A673 (cell line): ENCODE data around the gene RSPRY1. TPM values are rescaled to one million over a fixed set of nuclear protein-coding genes. Genes with fewer than 3 reads are reported as not detected.
A peak's percentile ranks its signal among the peaks of the same experiment; 100 is the strongest.

ENCODE experiments used
- BruUV-seq: library from RNA; stranded (reverse); fragments of 400-500 nt; replicated peaks from 2 replicates; lab custom pipeline; 2021; lab: Mats Ljungman, UMichigan
- CTCF ChIA-PET: fragments of 300-600 bp; sonication (Branson Sonifier 250); formaldehyde crosslinking; loops from one replicate; lab custom pipeline; 2022; ENCODE audit warnings: antibody characterized with exemption; lab: Charles Lee
- POLR2A ChIA-PET: fragments of 300-600 bp; sonication (Branson Sonifier 250); formaldehyde crosslinking; loops from one replicate; lab custom pipeline; 2022; ENCODE audit warnings: antibody characterized with exemption; ENCODE audit not compliant: low non-redundant PET; lab: Charles Lee
- DNase-seq: peaks from one replicate; pipeline ENCODE4 v3.0.0-alpha.2; 2015; ENCODE audit warnings: low spot score
- H3K27ac ChIP-seq: fragments of 200-600 bp; sonication (generic); 2 replicates; pipeline ENCODE4 v1.5.1; 2016; ENCODE audit warnings: mixed run types, low read depth, mild to moderate bottlenecking, mixed read lengths, antibody characterized with exemption, low read length; ENCODE audit not compliant: poor library complexity, severe bottlenecking
- H3K27me3 ChIP-seq: fragments of 200-600 bp; sonication (generic); replicated peaks from 2 replicates; pipeline ENCODE4 v1.6.1; 2017; ENCODE audit warnings: mixed run types, low read depth, mild to moderate bottlenecking, mixed read lengths, antibody characterized with exemption, low read length; ENCODE audit not compliant: insufficient read depth, poor library complexity
- H3K36me3 ChIP-seq: fragments of 200-600 bp; sonication (generic); 2 replicates; pipeline ENCODE4 v1.6.1; 2016; ENCODE audit warnings: mixed run types, mild to moderate bottlenecking, mixed read lengths, antibody characterized with exemption, low read length; ENCODE audit not compliant: insufficient read depth, poor library complexity, severe bottlenecking
- H3K4me1 ChIP-seq: fragments of 200-600 bp; sonication (generic); 2 replicates; pipeline ENCODE4 v1.6.1; 2017; ENCODE audit warnings: mixed run types, mild to moderate bottlenecking, mixed read lengths, antibody characterized with exemption, low read length; ENCODE audit not compliant: insufficient read depth, poor library complexity, severe bottlenecking
- H3K4me3 ChIP-seq: fragments of 200-600 bp; sonication (generic); 2 replicates; pipeline ENCODE4 v1.5.1; 2016; ENCODE audit warnings: low read depth, mixed run types, mild to moderate bottlenecking, mixed read lengths, low read length; ENCODE audit not compliant: poor library complexity, severe bottlenecking
- H3K9me3 ChIP-seq: fragments of 200-600 bp; sonication (generic); 2 replicates; pipeline ENCODE4 v1.6.1; 2016; ENCODE audit warnings: mixed run types, low read depth, mild to moderate bottlenecking, mixed read lengths, antibody characterized with exemption, low read length; ENCODE audit not compliant: poor library complexity, severe bottlenecking
- EZH2 ChIP-seq: fragments of 200-600 bp; sonication (generic); IDR thresholded peaks from 2 replicates; pipeline ENCODE4 v1.6.1; 2017; ENCODE audit warnings: borderline replicate concordance, low read depth, mild to moderate bottlenecking, mixed read lengths, antibody characterized with exemption, low read length; ENCODE audit not compliant: poor library complexity, severe bottlenecking
- intact Hi-C: fragments of 100-400 bp; cut with micrococcal nuclease; formaldehyde crosslinking; loops from one replicate; pipeline ENCODE4 v1.10.0; 2022; ENCODE audit not compliant: unreplicated experiment
- total RNA-seq: library from RNA; stranded (reverse); gene quantifications from 2 replicates; pipeline ENCODE4 v1.2.3, GENCODE V29; 2021
- TF ChIP-seq, protein P1 (sequence below): fragments of 300-800, 200-600 bp; sonication (generic); conservative IDR thresholded peaks from 2 replicates; pipeline ENCODE4 v1.5.1; 2017; ENCODE audit warnings: low read depth, mild to moderate bottlenecking, antibody characterized with exemption, low read length, moderate library complexity, mixed read lengths

RSPRY1 gene
- total RNA-seq, 1 experiment from 2014 or later: 45.6 TPM

GRCh38 chr16:57235128-57236021 is 49.2 kb downstream of the RSPRY1 start:
- Histone ChIP-seq H3K27ac (peak overlapping the region; percentile 11), H3K4me3 (no peak overlapping the region), H3K36me3 (peaks cover 65% of the 10 kb centered on the region), H3K27me3 (no peaks in the 10 kb centered on the region), H3K4me1 (peaks cover 7% of the 10 kb centered on the region), H3K9me3 (no peaks in the 10 kb centered on the region)
- POLR2A ChIA-PET: interaction anchor here (0.5 kb wide), 1 partner anchor 39 kb away, joined by 4 read pairs; no protein-coding TSS in a partner anchor
- CTCF ChIA-PET: no interaction called here
- DNase-seq: peak; percentile 80
- intact Hi-C loops: no loop called here
- TF ChIP-seq, protein P1, sequence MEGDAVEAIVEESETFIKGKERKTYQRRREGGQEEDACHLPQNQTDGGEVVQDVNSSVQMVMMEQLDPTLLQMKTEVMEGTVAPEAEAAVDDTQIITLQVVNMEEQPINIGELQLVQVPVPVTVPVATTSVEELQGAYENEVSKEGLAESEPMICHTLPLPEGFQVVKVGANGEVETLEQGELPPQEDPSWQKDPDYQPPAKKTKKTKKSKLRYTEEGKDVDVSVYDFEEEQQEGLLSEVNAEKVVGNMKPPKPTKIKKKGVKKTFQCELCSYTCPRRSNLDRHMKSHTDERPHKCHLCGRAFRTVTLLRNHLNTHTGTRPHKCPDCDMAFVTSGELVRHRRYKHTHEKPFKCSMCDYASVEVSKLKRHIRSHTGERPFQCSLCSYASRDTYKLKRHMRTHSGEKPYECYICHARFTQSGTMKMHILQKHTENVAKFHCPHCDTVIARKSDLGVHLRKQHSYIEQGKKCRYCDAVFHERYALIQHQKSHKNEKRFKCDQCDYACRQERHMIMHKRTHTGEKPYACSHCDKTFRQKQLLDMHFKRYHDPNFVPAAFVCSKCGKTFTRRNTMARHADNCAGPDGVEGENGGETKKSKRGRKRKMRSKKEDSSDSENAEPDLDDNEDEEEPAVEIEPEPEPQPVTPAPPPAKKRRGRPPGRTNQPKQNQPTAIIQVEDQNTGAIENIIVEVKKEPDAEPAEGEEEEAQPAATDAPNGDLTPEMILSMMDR: no peak
- TF ChIP-seq EZH2: no peak
- no TSS peak for BruUV-seq

- Histone ChIP-seq H3K27me3 (no peaks in the 10 kb centered on the region), H3K4me3 (no peak overlapping the region), H3K9me3 (no peaks in the 10 kb centered on the region), H3K36me3 (peaks cover 59% of the 10 kb centered on the region), H3K4me1 (peaks cover 7% of the 10 kb centered on the region), H3K27ac (peak overlapping the region; percentile 11)
- TF ChIP-seq, protein P1: no peak
- no peak for TF ChIP-seq EZH2
- BruUV-seq: no TSS peak
- DNase-seq: no peak
- intact Hi-C loops: no loop called here
- ChIA-PET CTCF (no interaction called here), POLR2A (no interaction called here)
Measured at GRCh38 chr16:57236022-57236350, 49.9 kb downstream of the RSPRY1 start.

DNA sequence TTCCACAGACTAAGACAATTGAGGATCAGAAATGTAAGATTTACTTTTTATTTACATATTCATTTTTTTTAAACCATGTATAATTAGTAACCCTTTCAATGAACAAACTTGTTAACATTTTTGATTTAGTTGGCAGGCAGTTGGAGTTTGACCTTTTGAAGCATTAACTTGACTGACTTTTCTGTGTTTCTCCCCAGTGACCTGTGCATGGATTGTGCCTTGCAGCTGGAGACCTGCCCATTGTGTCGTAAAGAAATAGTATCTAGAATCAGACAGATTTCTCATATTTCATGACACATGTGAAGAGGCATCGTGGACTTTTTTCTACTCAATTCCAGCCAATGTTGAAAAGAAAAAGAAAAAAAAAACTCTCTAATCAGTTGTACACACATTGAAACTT is 52.6 kb downstream of the RSPRY1 start:
- Histone ChIP-seq H3K27ac (no peak overlapping the region), H3K36me3 (peaks cover 36% of the 10 kb centered on the region), H3K4me3 (no peak overlapping the region), H3K27me3 (no peaks in the 10 kb centered on the region), H3K4me1 (peaks cover 7% of the 10 kb centered on the region), H3K9me3 (no peaks in the 10 kb centered on the region)
- no peak for DNase-seq
- no TSS peak for BruUV-seq
- TF ChIP-seq EZH2: no peak
- TF ChIP-seq, protein P1: no peak
- intact Hi-C loops: no loop called here
- CTCF ChIA-PET: no interaction called here
- POLR2A ChIA-PET: no interaction called here
